Measurements from ENCODE around the gene DYDC2.

The DYDC2 gene

DNA sequence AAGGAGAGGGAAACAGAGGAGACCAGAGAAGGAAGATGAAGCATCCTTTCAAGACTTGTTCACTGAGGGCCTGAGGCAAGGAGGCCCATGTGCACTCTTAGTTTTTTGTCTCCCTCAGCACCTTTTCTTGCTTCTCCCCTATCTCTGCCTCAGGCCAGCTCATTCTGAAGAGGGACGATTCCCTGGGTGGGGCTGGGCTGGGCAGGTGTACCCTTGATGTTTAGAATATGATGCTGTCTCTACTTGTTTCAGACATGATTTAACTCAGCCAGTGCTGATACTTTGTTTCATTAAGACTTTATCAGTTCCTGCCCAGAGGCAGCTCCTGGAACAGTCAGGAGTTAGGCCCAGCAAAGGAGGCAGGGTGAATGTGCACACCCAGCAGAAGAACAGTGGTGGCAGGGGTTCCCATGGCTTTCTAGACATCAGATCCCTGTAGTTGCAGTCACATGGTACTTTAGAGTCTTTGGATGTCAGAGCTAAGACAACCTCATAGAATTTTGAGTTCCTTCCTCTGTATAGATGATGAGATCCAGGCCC lies 55.2 kb downstream of the DYDC2 start:
- CTCF ChIA-PET: no interaction called here
- POLR2A ChIA-PET: no interaction called here
- DNase-seq (ENCODE audit: low read depth, low spot score): no peak
- no peak overlapping the region for H3K4me3 ChIP-seq (ENCODE audit: low read depth, low read length)
- TF ChIP-seq, protein P1, sequence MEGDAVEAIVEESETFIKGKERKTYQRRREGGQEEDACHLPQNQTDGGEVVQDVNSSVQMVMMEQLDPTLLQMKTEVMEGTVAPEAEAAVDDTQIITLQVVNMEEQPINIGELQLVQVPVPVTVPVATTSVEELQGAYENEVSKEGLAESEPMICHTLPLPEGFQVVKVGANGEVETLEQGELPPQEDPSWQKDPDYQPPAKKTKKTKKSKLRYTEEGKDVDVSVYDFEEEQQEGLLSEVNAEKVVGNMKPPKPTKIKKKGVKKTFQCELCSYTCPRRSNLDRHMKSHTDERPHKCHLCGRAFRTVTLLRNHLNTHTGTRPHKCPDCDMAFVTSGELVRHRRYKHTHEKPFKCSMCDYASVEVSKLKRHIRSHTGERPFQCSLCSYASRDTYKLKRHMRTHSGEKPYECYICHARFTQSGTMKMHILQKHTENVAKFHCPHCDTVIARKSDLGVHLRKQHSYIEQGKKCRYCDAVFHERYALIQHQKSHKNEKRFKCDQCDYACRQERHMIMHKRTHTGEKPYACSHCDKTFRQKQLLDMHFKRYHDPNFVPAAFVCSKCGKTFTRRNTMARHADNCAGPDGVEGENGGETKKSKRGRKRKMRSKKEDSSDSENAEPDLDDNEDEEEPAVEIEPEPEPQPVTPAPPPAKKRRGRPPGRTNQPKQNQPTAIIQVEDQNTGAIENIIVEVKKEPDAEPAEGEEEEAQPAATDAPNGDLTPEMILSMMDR (IDR thresholded peaks at IDR 0.05; ENCODE audit: insufficient read depth, low read length, missing control alignments): no peak

- POLR2A ChIA-PET: no interaction called here
- no peak for DNase-seq (ENCODE audit: low read depth, low spot score)
- TF ChIP-seq, protein P1 (IDR thresholded peaks at IDR 0.05; ENCODE audit: insufficient read depth, low read length, missing control alignments): no peak
- H3K4me3 ChIP-seq (ENCODE audit: low read depth, low read length): no peak overlapping the region
- CTCF ChIA-PET: no interaction called here
These were observed 55.9 kb downstream of the DYDC2 start for GRCh38 chr10:80412486-80412885.

- TF ChIP-seq, protein P1 (IDR thresholded peaks at IDR 0.05; ENCODE audit: insufficient read depth, low read length, missing control alignments): no peak
- POLR2A ChIA-PET: no interaction called here
- CTCF ChIA-PET: interaction anchor here (1.0 kb wide), 1 partner anchor 30 kb away, joined by 4 read pairs; no protein-coding TSS in a partner anchor
- no peak overlapping the region for H3K4me3 ChIP-seq (ENCODE audit: low read depth, low read length)
- DNase-seq (ENCODE audit: low read depth, low spot score): peak; percentile 19
These were observed 56.9 kb downstream of the DYDC2 start for GRCh38 chr10:80413271-80413996.

GRCh38 chr10:80414142-80414895 lies 57.7 kb downstream of the DYDC2 start:
- TF ChIP-seq, protein P1 (IDR thresholded peaks at IDR 0.05; ENCODE audit: insufficient read depth, low read length, missing control alignments): no peak
- POLR2A ChIA-PET: no interaction called here
- no peak overlapping the region for H3K4me3 ChIP-seq (ENCODE audit: low read depth, low read length)
- CTCF ChIA-PET: interaction anchor here (1.0 kb wide), 1 partner anchor 30 kb away, joined by 4 read pairs; no protein-coding TSS in a partner anchor
- no peak for DNase-seq (ENCODE audit: low read depth, low spot score)

GRCh38 chr10:80415734-80416478 lies 59.3 kb downstream of the DYDC2 start:
- TF ChIP-seq, protein P1 (IDR thresholded peaks at IDR 0.05; ENCODE audit: insufficient read depth, low read length, missing control alignments): no peak
- ChIA-PET CTCF (no interaction called here), POLR2A (no interaction called here)
- no peak overlapping the region for H3K4me3 ChIP-seq (ENCODE audit: low read depth, low read length)
- DNase-seq (ENCODE audit: low read depth, low spot score): no peak

Data from AG04449 (cell line).